ENCODE results near the gene SV2B. TPM values are rescaled to one million over a fixed set of nuclear protein-coding genes. Genes with fewer than 3 reads are reported as not detected.

The SV2B gene
- total and polyA plus RNA-seq, 9 of the 15 experiments (the other 6 are each of a cell fraction or from before 2014, with no cell fraction given) = 0.01 to 0.25 (median 0.11) TPM

GRCh38 chr15:91283155-91283554 is 183.1 kb downstream of the SV2B start:
- FAIRE-seq = no peak
- Histone ChIP-seq H3K79me2 (ENCODE audit: control insufficient read depth, insufficient read depth, low read length) (no peaks in the 10 kb centered on the region), H3K9ac (ENCODE audit: insufficient read depth in 1 of 2, low read depth in 2 of 2, low read length in 2 of 2) (no peak overlapping the region), H3K4me1 (replicated peaks in 1 of 2; ENCODE audit: control insufficient read depth in 2 of 2, insufficient read depth in 2 of 2, low read length in 2 of 2) (no peaks in the 10 kb centered on the region; a peak in 1 of 5 replicates), H4K20me1 (replicated peaks; ENCODE audit: control insufficient read depth, insufficient read depth, low read length) (no peaks in the 10 kb centered on the region), H3K9me3 (replicated peaks; ENCODE audit: control insufficient read depth, insufficient read depth, low read depth, low read length) (no peaks in the 10 kb centered on the region), H3K9me1 (ENCODE audit: control insufficient read depth, insufficient read depth, low read length) (no peaks in the 10 kb centered on the region), H3K27ac (ENCODE audit: extremely low read depth, low read depth, low read length) (no peak overlapping the region), H2AFZ (ENCODE audit: low read depth, low read length) (no peak overlapping the region), H3K4me2 (ENCODE audit: insufficient read depth, low read length) (no peak overlapping the region), H3K27me3 (ENCODE audit: control insufficient read depth in 2 of 2, insufficient read depth in 2 of 2, low read length in 2 of 2) (peaks cover 2 to 8% of the 10 kb centered on the region in 2 experiments; a peak in 2 of 5 replicates), H3K36me3 (ENCODE audit: control insufficient read depth, insufficient read depth, low read length) (no peaks in the 10 kb centered on the region), H3K4me3 (no peak overlapping the region)
- ChIA-PET CTCF (ENCODE audit: low intra/inter-chr PET ratio) (no interaction called here), POLR2A (no interaction called here)
- no peak for DNase-seq (ENCODE audit: extremely low read depth in 1 of 4, low spot score in 3 of 4)
- ATAC-seq = no peak
- 3% methylated on average over 2 of the region's 2 CpGs for WGBS (ENCODE audit: insufficient coverage, low coverage, missing lambda C conversion rate)
- BruUV-seq (replicated peaks) = no TSS peak
- TF ChIP-seq NUFIP1 (IDR thresholded peaks at IDR 0.05; ENCODE audit: partially characterized antibody) = no peak
- TF ChIP-seq GTF2F1 (IDR thresholded peaks at IDR 0.05; ENCODE audit: low read depth, low read length) = no peak
- TF ChIP-seq, protein P1, sequence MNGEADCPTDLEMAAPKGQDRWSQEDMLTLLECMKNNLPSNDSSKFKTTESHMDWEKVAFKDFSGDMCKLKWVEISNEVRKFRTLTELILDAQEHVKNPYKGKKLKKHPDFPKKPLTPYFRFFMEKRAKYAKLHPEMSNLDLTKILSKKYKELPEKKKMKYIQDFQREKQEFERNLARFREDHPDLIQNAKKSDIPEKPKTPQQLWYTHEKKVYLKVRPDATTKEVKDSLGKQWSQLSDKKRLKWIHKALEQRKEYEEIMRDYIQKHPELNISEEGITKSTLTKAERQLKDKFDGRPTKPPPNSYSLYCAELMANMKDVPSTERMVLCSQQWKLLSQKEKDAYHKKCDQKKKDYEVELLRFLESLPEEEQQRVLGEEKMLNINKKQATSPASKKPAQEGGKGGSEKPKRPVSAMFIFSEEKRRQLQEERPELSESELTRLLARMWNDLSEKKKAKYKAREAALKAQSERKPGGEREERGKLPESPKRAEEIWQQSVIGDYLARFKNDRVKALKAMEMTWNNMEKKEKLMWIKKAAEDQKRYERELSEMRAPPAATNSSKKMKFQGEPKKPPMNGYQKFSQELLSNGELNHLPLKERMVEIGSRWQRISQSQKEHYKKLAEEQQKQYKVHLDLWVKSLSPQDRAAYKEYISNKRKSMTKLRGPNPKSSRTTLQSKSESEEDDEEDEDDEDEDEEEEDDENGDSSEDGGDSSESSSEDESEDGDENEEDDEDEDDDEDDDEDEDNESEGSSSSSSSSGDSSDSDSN (IDR thresholded peaks at IDR 0.05; ENCODE audit: borderline replicate concordance in 1 of 2, low read depth in 2 of 2, low read length in 2 of 2) = no peak
- no peak for TF ChIP-seq SAFB2 (IDR thresholded peaks at IDR 0.05; ENCODE audit: borderline replicate concordance, low read depth, low read length, severe bottlenecking)
- no peak for TF ChIP-seq KHSRP (IDR thresholded peaks at IDR 0.05)
- TF ChIP-seq GABPB2 (CRISPR knock-in tag; conservative IDR thresholded peaks at IDR 0.05) = no peak
- TF ChIP-seq CBX5 (IDR thresholded peaks at IDR 0.05; ENCODE audit: borderline replicate concordance, low read depth) = no peak
- TF ChIP-seq, protein P2, sequence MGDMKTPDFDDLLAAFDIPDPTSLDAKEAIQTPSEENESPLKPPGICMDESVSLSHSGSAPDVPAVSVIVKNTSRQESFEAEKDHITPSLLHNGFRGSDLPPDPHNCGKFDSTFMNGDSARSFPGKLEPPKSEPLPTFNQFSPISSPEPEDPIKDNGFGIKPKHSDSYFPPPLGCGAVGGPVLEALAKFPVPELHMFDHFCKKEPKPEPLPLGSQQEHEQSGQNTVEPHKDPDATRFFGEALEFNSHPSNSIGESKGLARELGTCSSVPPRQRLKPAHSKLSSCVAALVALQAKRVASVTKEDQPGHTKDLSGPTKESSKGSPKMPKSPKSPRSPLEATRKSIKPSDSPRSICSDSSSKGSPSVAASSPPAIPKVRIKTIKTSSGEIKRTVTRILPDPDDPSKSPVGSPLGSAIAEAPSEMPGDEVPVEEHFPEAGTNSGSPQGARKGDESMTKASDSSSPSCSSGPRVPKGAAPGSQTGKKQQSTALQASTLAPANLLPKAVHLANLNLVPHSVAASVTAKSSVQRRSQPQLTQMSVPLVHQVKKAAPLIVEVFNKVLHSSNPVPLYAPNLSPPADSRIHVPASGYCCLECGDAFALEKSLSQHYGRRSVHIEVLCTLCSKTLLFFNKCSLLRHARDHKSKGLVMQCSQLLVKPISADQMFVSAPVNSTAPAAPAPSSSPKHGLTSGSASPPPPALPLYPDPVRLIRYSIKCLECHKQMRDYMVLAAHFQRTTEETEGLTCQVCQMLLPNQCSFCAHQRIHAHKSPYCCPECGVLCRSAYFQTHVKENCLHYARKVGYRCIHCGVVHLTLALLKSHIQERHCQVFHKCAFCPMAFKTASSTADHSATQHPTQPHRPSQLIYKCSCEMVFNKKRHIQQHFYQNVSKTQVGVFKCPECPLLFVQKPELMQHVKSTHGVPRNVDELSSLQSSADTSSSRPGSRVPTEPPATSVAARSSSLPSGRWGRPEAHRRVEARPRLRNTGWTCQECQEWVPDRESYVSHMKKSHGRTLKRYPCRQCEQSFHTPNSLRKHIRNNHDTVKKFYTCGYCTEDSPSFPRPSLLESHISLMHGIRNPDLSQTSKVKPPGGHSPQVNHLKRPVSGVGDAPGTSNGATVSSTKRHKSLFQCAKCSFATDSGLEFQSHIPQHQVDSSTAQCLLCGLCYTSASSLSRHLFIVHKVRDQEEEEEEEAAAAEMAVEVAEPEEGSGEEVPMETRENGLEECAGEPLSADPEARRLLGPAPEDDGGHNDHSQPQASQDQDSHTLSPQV (IDR thresholded peaks at IDR 0.05) = no peak
- TF ChIP-seq RBM15 (IDR thresholded peaks at IDR 0.05; ENCODE audit: insufficient read depth, low read length) = no peak
- no peak for TF ChIP-seq STAT5B (CRISPR knock-in tag; IDR thresholded peaks at IDR 0.05)
- TF ChIP-seq TCFL5 (CRISPR knock-in tag; conservative IDR thresholded peaks at IDR 0.05) = no peak
- TF ChIP-seq MXI1 (IDR thresholded peaks at IDR 0.05; ENCODE audit: low read depth, low read length) = no peak
- TF ChIP-seq BCL6 (CRISPR knock-in tag; IDR thresholded peaks at IDR 0.05) = no peak
- TF ChIP-seq JUND (IDR thresholded peaks at IDR 0.05; ENCODE audit: borderline replicate concordance, low read depth, low read length) = no peak
- TF ChIP-seq JUND (tag; IDR thresholded peaks at IDR 0.05; ENCODE audit: borderline replicate concordance, low read depth, low read length) = no peak
- TF ChIP-seq, protein P3, sequence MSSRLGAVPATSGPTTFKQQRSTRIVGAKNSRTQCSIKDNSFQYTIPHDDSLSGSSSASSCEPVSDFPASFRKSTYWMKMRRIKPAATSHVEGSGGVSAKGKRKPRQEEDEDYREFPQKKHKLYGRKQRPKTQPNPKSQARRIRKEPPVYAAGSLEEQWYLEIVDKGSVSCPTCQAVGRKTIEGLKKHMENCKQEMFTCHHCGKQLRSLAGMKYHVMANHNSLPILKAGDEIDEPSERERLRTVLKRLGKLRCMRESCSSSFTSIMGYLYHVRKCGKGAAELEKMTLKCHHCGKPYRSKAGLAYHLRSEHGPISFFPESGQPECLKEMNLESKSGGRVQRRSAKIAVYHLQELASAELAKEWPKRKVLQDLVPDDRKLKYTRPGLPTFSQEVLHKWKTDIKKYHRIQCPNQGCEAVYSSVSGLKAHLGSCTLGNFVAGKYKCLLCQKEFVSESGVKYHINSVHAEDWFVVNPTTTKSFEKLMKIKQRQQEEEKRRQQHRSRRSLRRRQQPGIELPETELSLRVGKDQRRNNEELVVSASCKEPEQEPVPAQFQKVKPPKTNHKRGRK (tag; IDR thresholded peaks at IDR 0.05) = no peak
- TF ChIP-seq POLR2G (IDR thresholded peaks at IDR 0.05; ENCODE audit: low read depth, low read length) = no peak
- intact Hi-C loops (cut with micrococcal nuclease) (no loop called here), in situ Hi-C loops (cut with MboI) (no loop called here)

Measured in K562 (cell line).